ENCODE results near the gene RHO. TPM values are rescaled to one million over a fixed set of nuclear protein-coding genes. Genes with fewer than 3 reads are reported as not detected.

The RHO gene
- total and polyA plus RNA-seq, 3 experiments from 2014 or later: not detected

DNA sequence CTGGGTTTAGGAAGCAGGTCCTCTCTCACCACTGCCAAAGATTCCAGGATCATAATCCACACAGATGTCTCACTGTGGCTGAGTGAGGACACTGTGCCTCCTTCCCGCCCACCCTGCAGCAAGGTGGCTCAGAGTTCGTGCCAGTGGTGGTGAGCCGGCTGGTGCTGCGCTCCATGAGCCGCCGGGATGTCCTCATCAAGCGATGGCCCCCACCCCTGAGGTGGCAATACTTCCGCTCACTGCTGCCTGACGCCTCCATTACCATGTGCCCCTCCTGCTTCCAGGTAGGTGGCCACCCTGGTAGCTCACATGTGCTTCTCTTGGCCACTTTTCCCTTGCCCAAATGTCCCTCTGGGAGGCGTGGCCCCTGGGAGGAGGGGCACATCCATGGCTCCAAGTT is 9.0 kb upstream of the RHO start:
- no peaks in the 10 kb centered on the region for H3K36me3 ChIP-seq (ENCODE audit: insufficient read depth, low read length)
- Mint-ChIP-seq H3K27me3 (peaks cover 0 to 2% of the 10 kb centered on the region in 2 donors), H3K27ac (peak overlapping the region in 1 of 8 donors; percentile 69), H3K9me3 (no peaks in the 10 kb centered on the region), H3K36me3 (peaks cover 0 to 6% (median 6%) of the 10 kb centered on the region in 3 donors), H3K4me3 (no peak overlapping the region), H3K4me1 (peaks cover 0 to 5% (median 0%) of the 10 kb centered on the region in 3 donors)
- no peaks in the 10 kb centered on the region for H3K27me3 ChIP-seq (ENCODE audit: insufficient read depth, low read length, poor library complexity, severe bottlenecking)
- H3K4me1 ChIP-seq (ENCODE audit: insufficient read depth, low read length): no peaks in the 10 kb centered on the region
- H3K9me3 ChIP-seq (ENCODE audit: low read length): no peaks in the 10 kb centered on the region
- no peak overlapping the region for H3K4me3 ChIP-seq (ENCODE audit: low read length)
- no peak for DNase-seq
- H3K27ac ChIP-seq (ENCODE audit: low read depth, low read length): no peak overlapping the region
- ChIA-PET POLR2A (no interaction called here), CTCF (no interaction called here)

DNA sequence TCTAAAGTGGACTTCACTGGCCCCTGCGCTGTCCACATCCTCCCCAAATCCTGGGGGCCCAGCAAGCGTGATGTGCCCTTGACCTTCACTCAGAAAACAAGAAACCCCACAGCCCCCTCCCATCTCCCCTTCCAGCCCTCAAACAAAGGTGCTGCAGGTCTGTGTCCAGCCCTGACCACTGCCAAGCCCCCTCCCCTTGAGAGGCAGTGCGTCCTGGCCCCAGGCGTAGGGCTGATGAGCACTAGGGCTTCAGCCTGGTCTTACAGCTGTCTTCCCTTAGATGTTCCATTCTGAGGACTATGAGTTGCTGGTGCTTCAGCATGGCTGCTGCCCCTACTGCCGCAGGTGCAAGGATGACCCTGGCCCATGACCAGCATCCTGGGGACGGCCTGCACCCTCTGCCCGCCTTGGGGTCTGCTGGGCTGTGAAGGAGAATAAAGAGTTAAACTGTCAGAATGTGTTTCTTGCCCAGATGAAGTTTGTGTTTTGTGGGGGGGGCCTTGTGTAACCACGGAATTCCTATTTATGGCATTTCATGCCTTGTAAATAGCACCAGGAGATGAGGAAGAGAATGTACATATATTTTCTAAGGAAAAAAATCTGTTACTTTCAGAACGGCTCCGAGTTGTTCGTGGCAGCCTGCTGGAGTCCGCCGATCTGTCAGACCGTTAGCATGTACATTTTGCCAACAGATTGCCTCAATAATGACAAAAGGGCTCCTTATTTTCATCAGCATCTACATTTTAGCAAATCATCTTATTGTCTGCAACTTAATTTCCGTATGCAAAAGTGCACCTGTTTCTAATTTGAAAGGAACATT is 8.3 kb upstream of the RHO start:
- no peak overlapping the region for H3K27ac ChIP-seq (ENCODE audit: low read depth, low read length)
- no peak overlapping the region for H3K4me3 ChIP-seq (ENCODE audit: low read length)
- peak overlapping the region in 2 of 8 donors; percentile 41 to 69 for H3K27ac Mint-ChIP-seq

DNA sequence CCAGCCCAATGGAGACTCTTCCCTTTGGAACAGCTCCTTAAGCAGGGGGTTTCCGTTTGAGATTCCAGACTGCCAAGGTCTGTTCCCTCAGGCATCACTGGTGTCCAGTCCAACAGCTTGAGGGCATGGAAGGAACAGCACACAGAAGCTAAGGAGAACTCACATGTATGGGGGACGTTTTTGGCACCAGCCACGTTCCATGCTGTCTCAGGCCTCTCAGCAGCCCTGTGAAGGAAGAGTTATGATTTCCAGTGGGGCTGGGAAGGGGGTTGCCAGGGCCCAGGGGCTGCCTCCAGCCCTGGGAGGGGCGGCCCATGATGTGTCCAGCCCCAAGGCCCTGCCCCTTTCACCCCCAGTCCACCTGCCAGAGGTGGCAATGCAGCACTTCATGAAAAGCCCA is 7.5 kb upstream of the RHO start:
- no peaks in the 10 kb centered on the region for H3K36me3 ChIP-seq (ENCODE audit: insufficient read depth, low read length)

More for the DNA sequence above, 8.3 kb upstream of the RHO start:
- Histone ChIP-seq H3K4me1 (ENCODE audit: insufficient read depth, low read length) (no peaks in the 10 kb centered on the region), H3K9me3 (ENCODE audit: low read length) (no peaks in the 10 kb centered on the region), H3K27me3 (ENCODE audit: insufficient read depth, low read length, poor library complexity, severe bottlenecking) (no peaks in the 10 kb centered on the region), H3K36me3 (ENCODE audit: insufficient read depth, low read length) (no peaks in the 10 kb centered on the region)
- H3K9me3 Mint-ChIP-seq: no peaks in the 10 kb centered on the region
- ChIA-PET POLR2A (no interaction called here), CTCF (no interaction called here)
- no peak for DNase-seq
- peaks cover 0 to 5% (median 0%) of the 10 kb centered on the region in 3 donors for H3K4me1 Mint-ChIP-seq
- peaks cover 0 to 2% of the 10 kb centered on the region in 2 donors for H3K27me3 Mint-ChIP-seq
- no peak overlapping the region for H3K4me3 Mint-ChIP-seq
- peaks cover 0 to 6% (median 6%) of the 10 kb centered on the region in 3 donors for H3K36me3 Mint-ChIP-seq

DNA sequence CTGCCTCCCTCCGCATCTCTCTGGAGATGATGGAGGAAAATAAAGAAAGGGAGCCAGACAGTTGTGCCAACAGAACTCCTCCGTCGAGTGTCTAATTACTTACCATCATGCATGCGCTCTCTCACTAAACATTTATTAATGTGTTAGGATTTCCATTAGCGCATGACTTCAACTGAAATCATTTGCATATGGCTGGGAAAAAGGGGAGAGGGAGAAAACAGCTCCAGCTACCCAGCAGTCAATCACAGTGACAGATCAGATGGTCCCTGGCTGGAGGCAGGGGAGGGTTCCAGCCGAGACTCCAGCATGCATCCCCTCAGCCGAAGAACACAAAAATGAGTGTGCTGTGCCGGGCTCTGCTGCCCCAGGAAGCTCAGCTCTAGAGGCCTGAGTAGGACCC is 6.8 kb upstream of the RHO start:
- H3K27me3 ChIP-seq (ENCODE audit: insufficient read depth, low read length, poor library complexity, severe bottlenecking): no peaks in the 10 kb centered on the region
- Mint-ChIP-seq H3K27me3 (peaks cover 0 to 2% of the 10 kb centered on the region in 2 donors), H3K4me1 (peaks cover 0 to 5% (median 0%) of the 10 kb centered on the region in 3 donors), H3K9me3 (no peaks in the 10 kb centered on the region), H3K27ac (no peak overlapping the region), H3K36me3 (peaks cover 0 to 6% (median 6%) of the 10 kb centered on the region in 3 donors), H3K4me3 (no peak overlapping the region)
- ChIA-PET POLR2A (no interaction called here), CTCF (no interaction called here)
- H3K27ac ChIP-seq (ENCODE audit: low read depth, low read length): no peak overlapping the region
- H3K4me3 ChIP-seq (ENCODE audit: low read length): no peak overlapping the region
- H3K36me3 ChIP-seq (ENCODE audit: insufficient read depth, low read length): no peaks in the 10 kb centered on the region
- DNase-seq: no peak
- no peaks in the 10 kb centered on the region for H3K9me3 ChIP-seq (ENCODE audit: low read length)
- H3K4me1 ChIP-seq (ENCODE audit: insufficient read depth, low read length): no peaks in the 10 kb centered on the region

More for the DNA sequence above, 7.5 kb upstream of the RHO start:
- no peaks in the 10 kb centered on the region for H3K4me1 ChIP-seq (ENCODE audit: insufficient read depth, low read length)
- Mint-ChIP-seq H3K27me3 (peaks cover 0 to 2% of the 10 kb centered on the region in 2 donors), H3K36me3 (peaks cover 0 to 6% (median 6%) of the 10 kb centered on the region in 3 donors), H3K9me3 (no peaks in the 10 kb centered on the region), H3K27ac (no peak overlapping the region), H3K4me3 (no peak overlapping the region), H3K4me1 (peaks cover 0 to 5% (median 0%) of the 10 kb centered on the region in 3 donors)
- H3K27ac ChIP-seq (ENCODE audit: low read depth, low read length): no peak overlapping the region
- no peaks in the 10 kb centered on the region for H3K27me3 ChIP-seq (ENCODE audit: insufficient read depth, low read length, poor library complexity, severe bottlenecking)
- ChIA-PET CTCF (no interaction called here), POLR2A (no interaction called here)
- H3K4me3 ChIP-seq (ENCODE audit: low read length): no peak overlapping the region
- no peaks in the 10 kb centered on the region for H3K9me3 ChIP-seq (ENCODE audit: low read length)
- DNase-seq: no peak

DNA sequence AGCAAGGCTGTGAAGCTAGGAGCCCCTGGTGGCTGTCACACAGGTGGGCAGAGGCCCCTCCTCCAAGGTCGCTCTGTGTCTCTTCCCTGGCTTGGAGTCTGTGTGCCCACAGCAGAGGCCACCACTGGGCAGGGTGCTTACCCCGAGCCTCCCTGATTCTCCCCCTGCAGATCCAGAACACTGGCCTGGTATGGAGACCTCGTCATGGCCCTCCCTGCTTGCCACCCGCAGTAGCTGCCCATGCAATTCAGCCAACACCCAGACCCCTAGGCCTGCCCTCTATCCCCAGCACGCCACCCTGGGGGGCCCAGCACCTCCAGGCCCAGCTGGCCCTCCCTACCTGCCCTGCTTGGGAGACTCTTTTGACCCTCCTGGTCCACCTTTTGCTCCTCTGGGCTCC is 5.5 kb upstream of the RHO start:
- POLR2A ChIA-PET: no interaction called here
- peaks cover 0 to 4% (median 3%) of the 10 kb centered on the region in 3 donors for H3K36me3 Mint-ChIP-seq
- no peak overlapping the region for H3K4me3 Mint-ChIP-seq
- Histone ChIP-seq H3K9me3 (ENCODE audit: low read length) (no peaks in the 10 kb centered on the region), H3K36me3 (ENCODE audit: insufficient read depth, low read length) (no peaks in the 10 kb centered on the region), H3K4me3 (ENCODE audit: low read length) (no peak overlapping the region), H3K27me3 (ENCODE audit: insufficient read depth, low read length, poor library complexity, severe bottlenecking) (no peaks in the 10 kb centered on the region), H3K4me1 (ENCODE audit: insufficient read depth, low read length) (no peaks in the 10 kb centered on the region), H3K27ac (ENCODE audit: low read depth, low read length) (no peak overlapping the region)
- peak overlapping the region in 2 of 8 donors; percentile 18 to 92 for H3K27ac Mint-ChIP-seq
- H3K4me1 Mint-ChIP-seq: no peaks in the 10 kb centered on the region
- peaks cover 0 to 2% of the 10 kb centered on the region in 2 donors for H3K27me3 Mint-ChIP-seq
- CTCF ChIA-PET: interaction anchor here (1.2 kb wide), 1 partner anchor 83 kb away, joined by 6 read pairs; no protein-coding TSS in a partner anchor
- DNase-seq: no peak
- H3K9me3 Mint-ChIP-seq: no peaks in the 10 kb centered on the region

DNA sequence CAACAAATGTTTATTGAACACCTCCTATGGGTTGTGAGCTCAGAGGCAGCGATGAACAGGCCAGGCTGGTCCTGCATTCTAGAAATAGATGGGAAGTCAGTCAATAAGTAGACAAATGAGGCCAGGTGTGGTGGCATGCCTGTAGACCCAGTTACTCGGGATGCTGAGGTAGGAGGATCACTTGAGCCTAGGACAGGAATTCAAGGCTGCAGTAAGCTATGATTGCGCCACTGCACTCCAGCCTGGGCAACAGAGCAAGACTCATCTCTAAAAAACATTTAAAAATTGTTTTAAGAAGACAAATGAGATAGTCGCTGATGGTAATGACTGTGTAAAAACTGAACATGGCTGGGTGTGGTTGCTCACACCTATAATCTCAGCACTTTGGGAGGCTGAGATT is 4.4 kb upstream of the RHO start:
- ChIA-PET POLR2A (no interaction called here), CTCF (interaction anchor here (1.2 kb wide), 1 partner anchor 81 kb away, joined by 6 read pairs; no protein-coding TSS in a partner anchor)
- DNase-seq: no peak
- Histone ChIP-seq H3K4me1 (ENCODE audit: insufficient read depth, low read length) (no peaks in the 10 kb centered on the region), H3K27me3 (ENCODE audit: insufficient read depth, low read length, poor library complexity, severe bottlenecking) (no peaks in the 10 kb centered on the region), H3K9me3 (ENCODE audit: low read length) (no peaks in the 10 kb centered on the region), H3K36me3 (ENCODE audit: insufficient read depth, low read length) (no peaks in the 10 kb centered on the region), H3K4me3 (ENCODE audit: low read length) (no peak overlapping the region), H3K27ac (ENCODE audit: low read depth, low read length) (no peak overlapping the region)
- Mint-ChIP-seq H3K27ac (peak overlapping the region in 4 of 8 donors; percentile 4 to 70 (median 48)), H3K4me3 (no peak overlapping the region), H3K36me3 (peaks cover 0 to 4% (median 3%) of the 10 kb centered on the region in 3 donors), H3K9me3 (no peaks in the 10 kb centered on the region), H3K27me3 (peaks cover 0 to 2% of the 10 kb centered on the region in 2 donors), H3K4me1 (no peaks in the 10 kb centered on the region)

DNA sequence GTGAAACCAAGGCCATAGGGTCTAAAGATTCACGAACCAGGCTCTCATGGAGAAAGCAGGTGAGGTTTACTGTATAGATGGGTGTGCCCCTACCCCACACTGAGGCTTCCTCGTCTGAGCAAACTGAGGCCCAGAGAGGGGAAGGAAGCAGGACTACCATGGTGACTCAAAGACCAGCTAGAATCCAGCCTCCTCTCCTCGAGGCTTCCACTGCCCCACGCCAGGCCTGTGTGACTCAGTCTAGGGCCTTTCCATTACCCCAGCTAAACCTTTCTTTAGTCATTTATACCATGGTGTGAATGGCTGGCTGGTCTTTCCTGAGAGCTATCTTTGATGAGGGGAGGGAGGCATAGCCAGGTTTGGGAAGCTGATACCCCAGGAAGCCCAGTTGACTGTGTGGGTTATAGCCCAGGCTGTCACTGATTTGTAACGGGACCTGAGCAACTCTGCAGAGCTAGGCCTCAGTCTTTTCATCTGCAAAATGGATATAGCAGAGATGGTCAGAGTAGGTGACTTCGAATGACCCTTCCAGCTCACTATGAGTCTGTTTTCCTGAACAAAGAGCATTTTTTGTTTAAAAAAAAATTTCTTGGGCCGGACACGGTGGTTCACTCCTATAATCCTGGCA is 3.0 kb upstream of the RHO start:
- Histone ChIP-seq H3K27ac (ENCODE audit: low read depth, low read length) (no peak overlapping the region), H3K4me1 (ENCODE audit: insufficient read depth, low read length) (no peaks in the 10 kb centered on the region), H3K4me3 (ENCODE audit: low read length) (no peak overlapping the region), H3K9me3 (ENCODE audit: low read length) (no peaks in the 10 kb centered on the region), H3K27me3 (ENCODE audit: insufficient read depth, low read length, poor library complexity, severe bottlenecking) (no peaks in the 10 kb centered on the region), H3K36me3 (ENCODE audit: insufficient read depth, low read length) (no peaks in the 10 kb centered on the region)
- CTCF ChIA-PET: interaction anchor here (1.2 to 1.9 kb wide), 2 partner anchors 11 to 35 kb away, joined by 5 read pairs; no protein-coding TSS in a partner anchor
- POLR2A ChIA-PET: no interaction called here
- H3K4me1 Mint-ChIP-seq: no peaks in the 10 kb centered on the region
- DNase-seq: no peak
- H3K36me3 Mint-ChIP-seq: no peaks in the 10 kb centered on the region
- no peaks in the 10 kb centered on the region for H3K9me3 Mint-ChIP-seq
- no peak overlapping the region for H3K4me3 Mint-ChIP-seq
- no peaks in the 10 kb centered on the region for H3K27me3 Mint-ChIP-seq
- H3K27ac Mint-ChIP-seq: peak overlapping the region in 1 of 8 donors; percentile 66
